ENCODE data around the gene VPS33A.

DNA sequence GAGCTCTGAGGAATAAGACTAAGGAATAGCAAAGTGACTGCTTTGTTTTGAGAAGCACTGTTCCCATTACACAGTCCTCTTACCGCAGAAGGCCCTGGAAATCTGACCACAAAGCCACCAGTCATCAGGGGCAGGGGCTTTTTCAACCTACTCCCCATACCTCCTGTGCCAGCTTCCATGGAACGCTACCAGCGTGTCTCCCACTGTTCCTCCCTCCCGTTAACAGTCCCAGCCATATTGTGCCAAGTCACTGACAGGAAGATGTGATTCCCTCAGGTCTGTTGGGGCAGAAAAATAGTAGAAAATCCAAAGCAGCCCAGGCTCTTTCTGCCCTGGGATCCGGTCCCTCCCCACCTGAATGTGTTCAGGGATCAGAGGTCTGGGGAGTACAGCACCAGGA, 46.6 kb upstream of the VPS33A start:
- TF ChIP-seq, protein P1, sequence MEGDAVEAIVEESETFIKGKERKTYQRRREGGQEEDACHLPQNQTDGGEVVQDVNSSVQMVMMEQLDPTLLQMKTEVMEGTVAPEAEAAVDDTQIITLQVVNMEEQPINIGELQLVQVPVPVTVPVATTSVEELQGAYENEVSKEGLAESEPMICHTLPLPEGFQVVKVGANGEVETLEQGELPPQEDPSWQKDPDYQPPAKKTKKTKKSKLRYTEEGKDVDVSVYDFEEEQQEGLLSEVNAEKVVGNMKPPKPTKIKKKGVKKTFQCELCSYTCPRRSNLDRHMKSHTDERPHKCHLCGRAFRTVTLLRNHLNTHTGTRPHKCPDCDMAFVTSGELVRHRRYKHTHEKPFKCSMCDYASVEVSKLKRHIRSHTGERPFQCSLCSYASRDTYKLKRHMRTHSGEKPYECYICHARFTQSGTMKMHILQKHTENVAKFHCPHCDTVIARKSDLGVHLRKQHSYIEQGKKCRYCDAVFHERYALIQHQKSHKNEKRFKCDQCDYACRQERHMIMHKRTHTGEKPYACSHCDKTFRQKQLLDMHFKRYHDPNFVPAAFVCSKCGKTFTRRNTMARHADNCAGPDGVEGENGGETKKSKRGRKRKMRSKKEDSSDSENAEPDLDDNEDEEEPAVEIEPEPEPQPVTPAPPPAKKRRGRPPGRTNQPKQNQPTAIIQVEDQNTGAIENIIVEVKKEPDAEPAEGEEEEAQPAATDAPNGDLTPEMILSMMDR (IDR thresholded peaks at IDR 0.05; ENCODE audit: low read depth, low read length, missing input control): no peak
- TF ChIP-seq, protein P2, sequence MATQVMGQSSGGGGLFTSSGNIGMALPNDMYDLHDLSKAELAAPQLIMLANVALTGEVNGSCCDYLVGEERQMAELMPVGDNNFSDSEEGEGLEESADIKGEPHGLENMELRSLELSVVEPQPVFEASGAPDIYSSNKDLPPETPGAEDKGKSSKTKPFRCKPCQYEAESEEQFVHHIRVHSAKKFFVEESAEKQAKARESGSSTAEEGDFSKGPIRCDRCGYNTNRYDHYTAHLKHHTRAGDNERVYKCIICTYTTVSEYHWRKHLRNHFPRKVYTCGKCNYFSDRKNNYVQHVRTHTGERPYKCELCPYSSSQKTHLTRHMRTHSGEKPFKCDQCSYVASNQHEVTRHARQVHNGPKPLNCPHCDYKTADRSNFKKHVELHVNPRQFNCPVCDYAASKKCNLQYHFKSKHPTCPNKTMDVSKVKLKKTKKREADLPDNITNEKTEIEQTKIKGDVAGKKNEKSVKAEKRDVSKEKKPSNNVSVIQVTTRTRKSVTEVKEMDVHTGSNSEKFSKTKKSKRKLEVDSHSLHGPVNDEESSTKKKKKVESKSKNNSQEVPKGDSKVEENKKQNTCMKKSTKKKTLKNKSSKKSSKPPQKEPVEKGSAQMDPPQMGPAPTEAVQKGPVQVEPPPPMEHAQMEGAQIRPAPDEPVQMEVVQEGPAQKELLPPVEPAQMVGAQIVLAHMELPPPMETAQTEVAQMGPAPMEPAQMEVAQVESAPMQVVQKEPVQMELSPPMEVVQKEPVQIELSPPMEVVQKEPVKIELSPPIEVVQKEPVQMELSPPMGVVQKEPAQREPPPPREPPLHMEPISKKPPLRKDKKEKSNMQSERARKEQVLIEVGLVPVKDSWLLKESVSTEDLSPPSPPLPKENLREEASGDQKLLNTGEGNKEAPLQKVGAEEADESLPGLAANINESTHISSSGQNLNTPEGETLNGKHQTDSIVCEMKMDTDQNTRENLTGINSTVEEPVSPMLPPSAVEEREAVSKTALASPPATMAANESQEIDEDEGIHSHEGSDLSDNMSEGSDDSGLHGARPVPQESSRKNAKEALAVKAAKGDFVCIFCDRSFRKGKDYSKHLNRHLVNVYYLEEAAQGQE (IDR thresholded peaks at IDR 0.05): no peak
- TF ChIP-seq EGR1 (IDR thresholded peaks at IDR 0.05; ENCODE audit: low read depth in 2 of 2): no peak
